Measurements from ENCODE around the gene BTNL9.

BTNL9 gene

GRCh38 chr5:181105391-181106025 is 65.4 kb downstream of the BTNL9 start:
- no peaks in the 10 kb centered on the region for H3K4me1 ChIP-seq (ENCODE audit: control insufficient read depth in 2 of 2, insufficient read depth in 2 of 2, low read length in 2 of 2)
- no peak overlapping the region for H3K27ac ChIP-seq (ENCODE audit: low read depth in 2 of 2, low read length in 2 of 2)
- no peaks in the 10 kb centered on the region for H3K9me3 ChIP-seq (ENCODE audit: control insufficient read depth in 2 of 2, low read length in 2 of 2)
- H3K27me3 ChIP-seq (ENCODE audit: control insufficient read depth in 2 of 2, insufficient read depth in 2 of 2, low read length in 2 of 2) = peaks cover 14% of the 10 kb centered on the region in 2 donors
- no peaks in the 10 kb centered on the region for H3K36me3 ChIP-seq (ENCODE audit: control insufficient read depth in 2 of 2, insufficient read depth in 2 of 2, low read length in 2 of 2)
- H3K4me3 ChIP-seq (ENCODE audit: low read length in 2 of 2) = no peak overlapping the region
- H3K9ac ChIP-seq (ENCODE audit: low read depth in 1 of 2, low read length in 2 of 2) = no peak overlapping the region

- H3K36me3 ChIP-seq (ENCODE audit: control insufficient read depth in 2 of 2, insufficient read depth in 2 of 2, low read length in 2 of 2) = no peaks in the 10 kb centered on the region
- H3K27me3 ChIP-seq (ENCODE audit: control insufficient read depth in 2 of 2, insufficient read depth in 2 of 2, low read length in 2 of 2) = peaks cover 17 to 21% of the 10 kb centered on the region in 2 donors
- H3K27ac ChIP-seq (ENCODE audit: low read depth in 2 of 2, low read length in 2 of 2) = no peak overlapping the region
Observed at GRCh38 chr5:181107699-181108098, 67.6 kb downstream of the BTNL9 start.

GRCh38 chr5:181108578-181109165 is 68.6 kb downstream of the BTNL9 start:
- H3K4me3 ChIP-seq (ENCODE audit: low read length in 2 of 2) = no peak overlapping the region
- H3K4me1 ChIP-seq (ENCODE audit: control insufficient read depth in 2 of 2, insufficient read depth in 2 of 2, low read length in 2 of 2) = no peaks in the 10 kb centered on the region
- H3K9ac ChIP-seq (ENCODE audit: low read depth in 1 of 2, low read length in 2 of 2) = no peak overlapping the region
- H3K9me3 ChIP-seq (ENCODE audit: control insufficient read depth in 2 of 2, low read length in 2 of 2) = no peaks in the 10 kb centered on the region
- H3K27ac ChIP-seq (ENCODE audit: low read depth in 2 of 2, low read length in 2 of 2) = no peak overlapping the region
- H3K27me3 ChIP-seq (ENCODE audit: control insufficient read depth in 2 of 2, insufficient read depth in 2 of 2, low read length in 2 of 2) = peaks cover 17 to 21% of the 10 kb centered on the region in 2 donors
- no peaks in the 10 kb centered on the region for H3K36me3 ChIP-seq (ENCODE audit: control insufficient read depth in 2 of 2, insufficient read depth in 2 of 2, low read length in 2 of 2)

More at GRCh38 chr5:181107699-181108098, 67.6 kb downstream of the BTNL9 start:
- Histone ChIP-seq H3K9me3 (ENCODE audit: control insufficient read depth in 2 of 2, low read length in 2 of 2) (no peaks in the 10 kb centered on the region), H3K4me1 (ENCODE audit: control insufficient read depth in 2 of 2, insufficient read depth in 2 of 2, low read length in 2 of 2) (no peaks in the 10 kb centered on the region), H3K4me3 (ENCODE audit: low read length in 2 of 2) (no peak overlapping the region), H3K9ac (ENCODE audit: low read depth in 1 of 2, low read length in 2 of 2) (no peak overlapping the region)

- H3K9ac ChIP-seq (ENCODE audit: low read depth in 1 of 2, low read length in 2 of 2) = no peak overlapping the region
- H3K27me3 ChIP-seq (ENCODE audit: control insufficient read depth in 2 of 2, insufficient read depth in 2 of 2, low read length in 2 of 2) = peaks cover 23 to 24% of the 10 kb centered on the region in 2 donors
- no peak overlapping the region for H3K4me3 ChIP-seq (ENCODE audit: low read length in 2 of 2)
- no peaks in the 10 kb centered on the region for H3K4me1 ChIP-seq (ENCODE audit: control insufficient read depth in 2 of 2, insufficient read depth in 2 of 2, low read length in 2 of 2)
- H3K9me3 ChIP-seq (ENCODE audit: control insufficient read depth in 2 of 2, low read length in 2 of 2) = peaks cover 0 to 2% of the 10 kb centered on the region in 2 donors
- H3K27ac ChIP-seq (ENCODE audit: low read depth in 2 of 2, low read length in 2 of 2) = no peak overlapping the region
- no peaks in the 10 kb centered on the region for H3K36me3 ChIP-seq (ENCODE audit: control insufficient read depth in 2 of 2, insufficient read depth in 2 of 2, low read length in 2 of 2)
Observed at GRCh38 chr5:181109489-181110013, 69.5 kb downstream of the BTNL9 start.

- peaks cover 34 to 36% of the 10 kb centered on the region in 2 donors for H3K27me3 ChIP-seq (ENCODE audit: control insufficient read depth in 2 of 2, insufficient read depth in 2 of 2, low read length in 2 of 2)
- no peak overlapping the region for H3K9ac ChIP-seq (ENCODE audit: low read depth in 1 of 2, low read length in 2 of 2)
- H3K27ac ChIP-seq (ENCODE audit: low read depth in 2 of 2, low read length in 2 of 2) = no peak overlapping the region
- no peaks in the 10 kb centered on the region for H3K4me1 ChIP-seq (ENCODE audit: control insufficient read depth in 2 of 2, insufficient read depth in 2 of 2, low read length in 2 of 2)
- peaks cover 0 to 2% of the 10 kb centered on the region in 2 donors for H3K9me3 ChIP-seq (ENCODE audit: control insufficient read depth in 2 of 2, low read length in 2 of 2)
- no peaks in the 10 kb centered on the region for H3K36me3 ChIP-seq (ENCODE audit: control insufficient read depth in 2 of 2, insufficient read depth in 2 of 2, low read length in 2 of 2)
- H3K4me3 ChIP-seq (ENCODE audit: low read length in 2 of 2) = no peak overlapping the region
Observed at GRCh38 chr5:181111010-181111409, 70.9 kb downstream of the BTNL9 start.
